ENCODE data around the gene ROGDI. TPM values are rescaled to one million over a fixed set of nuclear protein-coding genes. Genes with fewer than 3 reads are reported as not detected.

ROGDI gene
- total RNA-seq, 4 donors from 2014 or later: 16.4 to 35.8 (median 31.6) TPM

DNA sequence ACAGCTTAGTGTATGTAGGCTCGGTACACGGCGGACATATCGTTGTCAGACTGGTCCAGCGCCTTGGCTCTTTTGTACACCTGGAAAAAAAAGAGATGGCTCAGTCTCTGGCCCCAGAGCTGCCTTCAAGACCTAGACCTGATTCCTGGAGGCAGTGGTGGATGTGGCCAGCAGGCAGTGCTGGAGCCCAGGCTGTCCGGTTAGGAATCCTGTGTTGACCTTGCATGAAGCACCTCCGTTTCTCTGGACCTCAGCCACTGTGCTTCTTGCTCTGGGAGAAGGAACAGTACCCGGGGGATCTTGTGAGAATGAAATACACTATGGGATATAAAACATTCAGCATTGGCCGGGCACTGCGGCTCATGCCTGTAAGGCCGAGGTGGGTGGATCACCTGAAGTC lies 2.8 kb upstream of the ROGDI start:
- no peaks in the 10 kb centered on the region for H3K27me3 ChIP-seq
- H3K4me3 ChIP-seq: no peak overlapping the region
- peaks cover 0 to 61% (median 16%) of the 10 kb centered on the region in 3 donors for H3K36me3 ChIP-seq
- 84 to 89% methylated on average over 11 of the region's 11 CpGs for WGBS, 2 donors
- H3K9me3 ChIP-seq: no peaks in the 10 kb centered on the region
- H3K27ac ChIP-seq: no peak overlapping the region
- intact Hi-C loops (cut with DNase I): no loop called here
- DNase-seq: no peak
- TF ChIP-seq POLR2A (IDR thresholded peaks at IDR 0.05): no peak
- peaks cover 17 to 30% (median 19%) of the 10 kb centered on the region in 3 donors for H3K4me1 ChIP-seq

DNA sequence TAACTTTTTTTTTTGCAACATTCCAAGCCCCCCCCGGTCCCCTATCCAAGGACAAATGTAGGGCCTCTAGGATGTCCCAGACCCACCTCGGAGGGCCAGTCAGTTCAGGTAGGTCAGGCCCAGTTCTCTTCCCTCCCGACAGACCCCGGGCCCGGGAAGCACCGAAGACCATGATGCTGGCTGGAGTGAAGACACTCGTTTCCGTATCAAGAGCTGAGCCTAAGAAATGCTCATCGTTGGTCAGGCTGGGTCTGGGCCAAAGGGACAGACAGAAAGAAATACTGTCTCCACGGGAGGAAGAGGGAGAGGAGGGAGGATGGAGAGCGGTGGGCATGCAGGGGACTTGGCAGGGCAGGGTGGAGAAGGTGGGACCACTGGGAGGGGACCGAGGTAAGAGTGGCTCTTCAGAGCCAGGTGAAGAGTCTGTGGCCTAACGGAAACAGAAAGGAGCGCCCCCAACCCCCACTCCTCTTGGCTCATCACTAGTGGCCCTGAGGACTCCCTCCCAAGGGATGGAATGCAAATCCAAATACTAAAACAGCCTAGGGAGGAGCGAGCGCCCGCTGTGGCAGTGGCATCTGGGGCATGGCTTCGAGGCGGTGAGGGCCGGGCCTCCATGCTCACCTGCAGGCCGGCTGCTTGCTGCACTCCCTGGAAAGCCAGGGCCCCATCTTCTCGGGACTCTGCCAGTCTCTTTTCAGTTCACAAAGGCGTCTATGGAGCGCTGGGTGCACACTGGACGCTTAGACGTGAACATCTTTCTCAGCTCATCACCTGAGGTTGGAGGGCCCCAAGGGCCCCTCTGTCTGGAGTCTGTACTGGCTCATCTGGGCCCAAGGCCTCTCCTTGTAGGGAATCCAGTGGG lies 1.7 kb upstream of the ROGDI start:
- Histone ChIP-seq H3K27me3 (no peaks in the 10 kb centered on the region), H3K27ac (peak overlapping the region in 1 of 4 donors; percentile 4), H3K9me3 (no peaks in the 10 kb centered on the region), H3K4me3 (no peak overlapping the region), H3K36me3 (peaks cover 0 to 57% (median 20%) of the 10 kb centered on the region in 3 donors), H3K4me1 (peaks cover 20 to 34% (median 23%) of the 10 kb centered on the region in 3 donors)
- intact Hi-C loops (cut with DNase I): no loop called here
- 58 to 87% methylated on average over 8 to 9 of the region's 26 CpGs for WGBS, 2 donors
- no peak for DNase-seq
- TF ChIP-seq, protein P1, sequence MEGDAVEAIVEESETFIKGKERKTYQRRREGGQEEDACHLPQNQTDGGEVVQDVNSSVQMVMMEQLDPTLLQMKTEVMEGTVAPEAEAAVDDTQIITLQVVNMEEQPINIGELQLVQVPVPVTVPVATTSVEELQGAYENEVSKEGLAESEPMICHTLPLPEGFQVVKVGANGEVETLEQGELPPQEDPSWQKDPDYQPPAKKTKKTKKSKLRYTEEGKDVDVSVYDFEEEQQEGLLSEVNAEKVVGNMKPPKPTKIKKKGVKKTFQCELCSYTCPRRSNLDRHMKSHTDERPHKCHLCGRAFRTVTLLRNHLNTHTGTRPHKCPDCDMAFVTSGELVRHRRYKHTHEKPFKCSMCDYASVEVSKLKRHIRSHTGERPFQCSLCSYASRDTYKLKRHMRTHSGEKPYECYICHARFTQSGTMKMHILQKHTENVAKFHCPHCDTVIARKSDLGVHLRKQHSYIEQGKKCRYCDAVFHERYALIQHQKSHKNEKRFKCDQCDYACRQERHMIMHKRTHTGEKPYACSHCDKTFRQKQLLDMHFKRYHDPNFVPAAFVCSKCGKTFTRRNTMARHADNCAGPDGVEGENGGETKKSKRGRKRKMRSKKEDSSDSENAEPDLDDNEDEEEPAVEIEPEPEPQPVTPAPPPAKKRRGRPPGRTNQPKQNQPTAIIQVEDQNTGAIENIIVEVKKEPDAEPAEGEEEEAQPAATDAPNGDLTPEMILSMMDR (IDR thresholded peaks at IDR 0.05): no peak
- TF ChIP-seq POLR2A (IDR thresholded peaks at IDR 0.05): no peak

DNA sequence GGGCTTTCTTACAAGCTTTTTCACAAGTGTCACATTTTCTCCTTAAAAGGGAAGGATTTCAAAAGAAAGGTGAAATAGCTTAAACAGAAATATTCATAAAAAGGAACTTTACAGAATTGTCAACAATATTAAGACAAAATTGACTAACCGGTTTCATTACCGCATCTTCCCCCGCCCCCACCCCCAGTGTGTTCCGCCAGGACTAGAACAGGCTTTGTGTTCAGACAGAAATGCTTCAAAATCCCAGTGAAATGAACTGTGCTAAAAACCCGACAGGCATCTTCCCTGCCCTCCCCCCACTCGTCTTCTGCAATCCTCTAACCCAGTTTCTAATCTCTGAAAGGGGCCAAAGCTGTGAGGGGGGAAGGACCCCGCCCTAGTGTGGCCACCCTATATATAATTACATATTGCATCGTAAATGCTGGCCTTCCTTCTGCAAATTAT lies 990 bp upstream of the ROGDI start:
- Histone ChIP-seq H3K36me3 (peaks cover 0 to 57% (median 19%) of the 10 kb centered on the region in 3 donors), H3K9me3 (no peaks in the 10 kb centered on the region), H3K4me1 (peaks cover 20 to 34% (median 23%) of the 10 kb centered on the region in 3 donors), H3K4me3 (peak overlapping the region; percentile 61 to 96 (median 78)), H3K27ac (peak overlapping the region in 2 of 4 donors; percentile 93 to 94), H3K27me3 (no peaks in the 10 kb centered on the region)
- intact Hi-C loops (cut with DNase I): no loop called here
- TF ChIP-seq, protein P1 (IDR thresholded peaks at IDR 0.05): no peak
- TF ChIP-seq POLR2A (IDR thresholded peaks at IDR 0.05): no peak
- 29 to 42% methylated on average over 8 of the region's 8 CpGs for WGBS, 2 donors
- no peak for DNase-seq

DNA sequence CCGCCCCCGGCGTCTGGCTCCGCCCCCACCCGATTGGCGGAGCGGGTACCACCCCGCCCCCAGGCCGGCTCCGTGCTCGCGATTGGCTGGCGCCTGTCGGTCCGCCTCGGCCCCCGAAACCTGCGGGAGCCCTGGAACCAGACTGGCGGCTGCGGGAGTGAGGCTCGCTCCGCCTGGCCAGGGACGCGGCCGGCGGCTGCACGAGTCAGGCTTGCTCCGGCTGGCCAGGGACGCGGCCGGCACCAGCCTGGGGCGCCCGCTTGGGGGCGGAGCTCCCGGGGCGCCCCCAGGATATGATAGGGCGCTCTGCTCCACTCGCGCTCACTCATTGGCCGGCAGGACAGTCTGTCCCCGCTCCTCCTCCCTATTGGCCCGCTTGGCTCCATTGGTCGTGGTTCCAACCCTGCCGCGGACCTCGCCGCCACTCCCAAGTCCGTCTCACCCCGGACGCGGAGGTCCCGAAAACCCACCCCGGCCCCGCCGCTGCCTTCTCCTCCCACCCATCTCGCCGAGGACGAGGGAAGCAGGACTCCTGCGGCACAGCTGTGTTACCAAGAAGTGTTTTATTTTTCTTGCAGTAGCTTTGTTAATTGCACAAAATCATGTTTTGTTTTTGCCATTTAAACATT lies 340 bp upstream of the ROGDI start:
- DNase-seq: peak; percentile 43
- TF ChIP-seq, protein P1 (IDR thresholded peaks at IDR 0.05): peak in 5 of 6 experiments; percentile 30 to 56 (median 37)
- TF ChIP-seq POLR2A (IDR thresholded peaks at IDR 0.05): peak in 1 of 4 donors; percentile 35
- Histone ChIP-seq H3K27me3 (no peaks in the 10 kb centered on the region), H3K4me1 (peaks cover 20 to 34% (median 23%) of the 10 kb centered on the region in 3 donors), H3K4me3 (peak overlapping the region; percentile 61 to 96 (median 78)), H3K9me3 (no peaks in the 10 kb centered on the region), H3K27ac (peak overlapping the region; percentile 92 to 94 (median 93)), H3K36me3 (peaks cover 0 to 57% (median 13%) of the 10 kb centered on the region in 3 donors)
- intact Hi-C loops (cut with DNase I): no loop called here
- 0% methylated on average over 8 to 11 of the region's 59 CpGs for WGBS, 2 donors

DNA sequence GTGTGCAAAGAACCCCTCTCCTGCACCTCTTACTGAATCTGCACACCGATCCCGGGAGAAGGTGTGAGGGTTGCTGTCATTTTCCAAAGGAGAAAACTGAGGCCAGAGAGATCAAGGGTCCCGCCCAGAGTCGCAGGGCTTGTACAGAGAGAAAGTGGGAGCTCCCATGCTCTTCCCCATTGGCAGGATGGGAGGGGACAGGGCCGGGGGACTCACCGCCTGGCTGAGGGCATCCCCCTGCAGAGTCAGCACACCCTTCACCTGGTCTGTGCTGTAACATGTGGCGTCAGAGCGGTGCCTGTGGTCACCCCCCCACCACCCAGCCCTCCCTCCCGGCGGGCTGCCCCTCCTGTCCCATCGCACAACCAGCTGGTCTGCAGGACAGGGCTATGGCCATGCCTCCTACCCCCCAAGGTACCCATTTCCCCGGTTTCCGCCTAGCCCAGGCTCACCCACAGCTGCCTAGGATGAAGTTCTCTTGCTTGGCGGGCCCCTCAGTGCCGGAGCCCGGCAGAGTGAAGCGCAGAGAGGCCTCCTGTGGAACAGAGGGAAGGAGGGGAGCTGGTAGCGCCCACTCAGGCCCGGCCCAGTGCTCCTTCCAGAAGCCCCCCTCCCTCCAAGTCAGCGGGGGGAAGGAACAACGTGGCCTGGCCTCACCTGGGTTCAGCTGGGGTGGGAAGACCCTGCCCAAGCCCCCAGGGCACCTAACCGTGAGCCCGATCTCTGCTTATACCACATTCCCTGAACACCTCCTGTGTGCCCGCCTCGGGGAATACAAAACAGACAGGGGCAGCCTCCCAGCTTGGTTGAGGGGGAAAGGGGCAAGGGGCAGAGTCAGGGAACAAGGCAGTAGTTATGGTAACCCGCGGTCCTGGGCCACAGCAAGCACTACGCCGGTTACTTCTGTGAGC lies 1.1 kb downstream of the ROGDI start:
- Histone ChIP-seq H3K36me3 (peaks cover 0 to 57% (median 9%) of the 10 kb centered on the region in 3 donors), H3K27ac (peak overlapping the region; percentile 92 to 94 (median 93)), H3K4me1 (peaks cover 20 to 34% (median 23%) of the 10 kb centered on the region in 3 donors), H3K27me3 (no peaks in the 10 kb centered on the region), H3K4me3 (peak overlapping the region; percentile 61 to 96 (median 78)), H3K9me3 (no peaks in the 10 kb centered on the region)
- DNase-seq: no peak
- TF ChIP-seq POLR2A (IDR thresholded peaks at IDR 0.05): no peak
- TF ChIP-seq, protein P1 (IDR thresholded peaks at IDR 0.05): no peak
- intact Hi-C loops (cut with DNase I): no loop called here
- WGBS, 2 donors: 34 to 41% methylated on average over 8 to 13 of the region's 29 CpGs

All from esophagus squamous epithelium (tissue), 5 donors.